Measurements from ENCODE around the gene LBX2.

- no peak for TF ChIP-seq CTCF (IDR thresholded peaks at IDR 0.05)
- TF ChIP-seq POLR2A (IDR thresholded peaks at IDR 0.05; ENCODE audit: low read depth): no peak
Measured at GRCh38 chr2:74532222-74532621, 32.8 kb upstream of the LBX2 start.

Measured in esophagus muscularis mucosa (tissue), 3 donors.